AG10803 (cell line): ENCODE measurements around the gene GBP5.
"Not testable (repeated sequence)": the region's sequence is repeated elsewhere in the genome, so short reads cannot be mapped to it uniquely, and the experiment has no call there.

Experiments used
- DNase-seq: peaks from one replicate; pipeline ENCODE4 v3.0.0; 2010; ENCODE audit warnings: low read depth
- H3K4me3 ChIP-seq: 2 replicates; pipeline ENCODE4 v1.5.1; 2011; ENCODE audit warnings: mild to moderate bottlenecking, low read length, control low read depth
- TF ChIP-seq, protein P1 (sequence below): conservative IDR thresholded peaks from 2 replicates; pipeline ENCODE4 v1.5.1; 2011; ENCODE audit warnings: mild to moderate bottlenecking, low read length, control low read depth, inconsistent platforms

The GBP5 gene

GRCh38 chr1:89306273-89306672 lies 33.6 kb upstream of the GBP5 start:
- TF ChIP-seq, protein P1, sequence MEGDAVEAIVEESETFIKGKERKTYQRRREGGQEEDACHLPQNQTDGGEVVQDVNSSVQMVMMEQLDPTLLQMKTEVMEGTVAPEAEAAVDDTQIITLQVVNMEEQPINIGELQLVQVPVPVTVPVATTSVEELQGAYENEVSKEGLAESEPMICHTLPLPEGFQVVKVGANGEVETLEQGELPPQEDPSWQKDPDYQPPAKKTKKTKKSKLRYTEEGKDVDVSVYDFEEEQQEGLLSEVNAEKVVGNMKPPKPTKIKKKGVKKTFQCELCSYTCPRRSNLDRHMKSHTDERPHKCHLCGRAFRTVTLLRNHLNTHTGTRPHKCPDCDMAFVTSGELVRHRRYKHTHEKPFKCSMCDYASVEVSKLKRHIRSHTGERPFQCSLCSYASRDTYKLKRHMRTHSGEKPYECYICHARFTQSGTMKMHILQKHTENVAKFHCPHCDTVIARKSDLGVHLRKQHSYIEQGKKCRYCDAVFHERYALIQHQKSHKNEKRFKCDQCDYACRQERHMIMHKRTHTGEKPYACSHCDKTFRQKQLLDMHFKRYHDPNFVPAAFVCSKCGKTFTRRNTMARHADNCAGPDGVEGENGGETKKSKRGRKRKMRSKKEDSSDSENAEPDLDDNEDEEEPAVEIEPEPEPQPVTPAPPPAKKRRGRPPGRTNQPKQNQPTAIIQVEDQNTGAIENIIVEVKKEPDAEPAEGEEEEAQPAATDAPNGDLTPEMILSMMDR: no peak
- no peak for DNase-seq
- H3K4me3 ChIP-seq: no peak overlapping the region

DNA sequence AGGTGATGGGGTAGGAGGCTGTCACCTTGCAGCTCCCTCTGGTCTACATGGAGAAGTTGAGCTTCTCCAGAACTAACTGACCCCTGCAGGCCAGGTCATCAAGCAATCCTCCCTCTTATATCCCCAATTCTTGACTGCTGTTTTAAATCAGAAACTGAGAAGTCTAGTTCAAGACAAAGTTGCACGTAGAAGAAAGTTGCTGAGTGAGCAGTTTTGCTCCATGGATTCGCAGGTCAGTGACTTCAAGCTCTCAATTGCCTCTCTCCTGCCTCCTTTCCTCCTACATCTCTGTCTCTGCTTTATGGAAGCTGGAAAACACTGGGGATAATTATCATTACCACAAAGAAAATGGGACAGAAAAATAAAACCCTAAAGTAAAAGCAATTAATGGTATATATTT lies 32.8 kb upstream of the GBP5 start:
- TF ChIP-seq, protein P1: no peak
- no peak overlapping the region for H3K4me3 ChIP-seq
- no peak for DNase-seq

- TF ChIP-seq, protein P1: no peak
- DNase-seq: no peak
- no peak overlapping the region for H3K4me3 ChIP-seq
These were observed 32.0 kb upstream of the GBP5 start for GRCh38 chr1:89304572-89305230.

DNA sequence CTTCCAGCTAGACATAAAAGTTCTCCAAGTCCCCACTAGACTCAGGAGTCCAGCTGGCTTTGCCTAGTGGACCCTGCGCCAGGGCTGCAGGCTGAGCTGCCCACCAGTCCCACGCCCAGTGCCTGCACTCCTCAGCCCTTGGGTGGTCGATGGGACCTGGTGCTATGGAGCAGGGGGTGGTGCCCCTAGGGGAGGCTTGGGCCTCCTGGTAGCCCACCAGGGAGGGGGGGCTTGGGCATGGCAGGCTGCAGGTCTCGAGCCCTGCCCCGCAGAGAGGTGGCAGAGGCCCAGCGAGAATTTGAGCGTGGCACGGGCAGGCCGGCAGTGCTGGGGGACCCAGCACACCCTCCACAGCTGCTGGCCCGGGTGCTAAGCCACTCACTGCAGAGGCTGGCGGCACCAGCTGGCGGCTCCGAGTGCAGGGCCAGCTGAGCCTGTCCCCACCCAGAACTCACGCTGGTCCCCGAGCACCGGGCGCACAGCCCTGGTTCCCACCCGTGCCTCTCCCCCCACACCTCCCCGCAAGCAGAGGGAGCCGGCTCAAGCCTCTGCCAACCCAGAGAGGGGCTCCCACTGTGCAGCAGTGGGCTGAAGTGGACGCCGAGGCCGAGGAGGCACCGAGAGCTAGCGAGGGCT lies 30.2 kb upstream of the GBP5 start:
- H3K4me3 ChIP-seq: no peak overlapping the region
- no peak for DNase-seq
- TF ChIP-seq, protein P1: no peak

GRCh38 chr1:89299739-89300463 lies 27.2 kb upstream of the GBP5 start:
- DNase-seq, H3K4me3 ChIP-seq: not testable (repeated sequence)

DNA sequence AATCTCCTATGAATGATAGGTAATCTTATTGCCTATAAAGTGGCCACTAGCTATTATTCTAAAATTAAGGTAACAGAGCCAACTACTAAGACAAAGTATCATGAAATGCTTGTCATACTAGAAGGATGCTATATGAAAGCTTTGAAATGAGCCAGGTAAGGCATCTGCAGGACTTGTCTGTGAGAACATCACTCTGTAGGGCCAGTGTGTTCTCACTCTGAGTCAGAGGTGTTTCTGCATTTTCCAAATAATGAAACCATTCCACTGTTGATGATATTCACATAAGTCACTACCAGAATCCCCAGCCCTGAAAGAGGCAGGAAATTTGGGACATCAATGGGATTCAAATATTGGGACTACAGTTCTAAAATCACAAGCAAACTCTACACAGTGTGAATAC lies 25.8 kb upstream of the GBP5 start:
- no peak for DNase-seq
- no peak overlapping the region for H3K4me3 ChIP-seq
- TF ChIP-seq, protein P1: no peak

DNA sequence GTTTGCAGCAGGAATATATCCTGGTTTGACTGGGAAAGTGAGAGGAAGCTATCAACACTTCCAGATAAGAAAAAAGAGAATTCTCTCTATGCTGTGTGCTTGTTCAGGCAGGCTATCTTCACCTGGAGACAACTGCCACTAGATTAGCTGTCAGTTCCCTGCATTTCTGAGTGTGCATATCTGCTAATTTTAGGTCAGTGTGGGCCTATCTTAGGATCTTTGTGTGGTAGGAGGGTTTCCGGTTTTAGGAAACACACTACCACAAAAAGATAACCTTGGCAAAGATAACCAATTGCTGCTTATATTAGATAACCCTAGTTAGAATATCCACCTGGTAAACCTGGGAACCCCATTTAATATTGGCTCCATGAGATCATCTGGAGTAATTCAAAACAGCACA lies 22.5 kb upstream of the GBP5 start:
- DNase-seq: no peak
- H3K4me3 ChIP-seq: no peak overlapping the region
- TF ChIP-seq, protein P1: no peak
